AG04450 (cell line): ENCODE measurements around the gene NDUFV3. TPM values are rescaled to one million over a fixed set of nuclear protein-coding genes. Genes with fewer than 3 reads are reported as not detected.

ENCODE experiments used
- CTCF ChIA-PET: fragments of 300-600, 350-600 bp; formaldehyde crosslinking; extraction: SDS; loops from one replicate; lab custom pipeline; 2022; ENCODE audit warnings: antibody characterized with exemption, inconsistent platforms; lab: Charles Lee
- POLR2A ChIA-PET: fragments of 350-600 bp; formaldehyde crosslinking; extraction: SDS; loops from one replicate; lab custom pipeline; 2021; ENCODE audit warnings: antibody characterized with exemption, inconsistent platforms; lab: Yijun Ruan, JAX
- DNase-seq: peaks from one replicate; pipeline ENCODE4 v3.0.0-alpha.2; 2011; ENCODE audit warnings: low read depth, low spot score
- H3K27ac ChIP-seq: one replicate; pipeline ENCODE4 v1.5.1; 2012; ENCODE audit warnings: low read depth, low read length, control low read depth
- H3K27me3 ChIP-seq: one replicate; pipeline ENCODE4 v1.6.0; 2012; ENCODE audit warnings: low read length; ENCODE audit not compliant: control insufficient read depth, insufficient read depth
- H3K4me3 ChIP-seq: 2 replicates; pipeline ENCODE4 v1.5.1; 2011; ENCODE audit warnings: mild to moderate bottlenecking, low read depth, low read length, control low read depth
- H3K9me3 ChIP-seq: 2 replicates; pipeline ENCODE4 v1.5.1; 2012; ENCODE audit warnings: low read length; ENCODE audit not compliant: control insufficient read depth, insufficient read depth
- CTCF ChIP-seq: IDR thresholded peaks from 2 replicates; pipeline ENCODE4 v1.5.1; 2011; ENCODE audit warnings: low read depth, low read length, control low read depth, inconsistent platforms
- polyA plus RNA-seq: library from polyadenylated mRNA; depleted of rRNA; stranded (reverse); fragments of >200 nt; gene quantifications from 2 replicates; pipeline ENCODE4 v1.2.3, GENCODE V29; 2011; rRNA removed
- small RNA-seq: library from RNA; depleted of rRNA; stranded (forward); fragments of <200 nt; gene quantifications from one replicate; pipeline ENCODE3, GENCODE V24; 2012; ENCODE audit warnings: low read depth; ENCODE audit not compliant: insufficient read length

NDUFV3 gene
- polyA plus RNA-seq, 1 experiment, result 25.9 TPM

GRCh38 chr21:42959728-42960127 lies 66.6 kb downstream of the NDUFV3 start:
- Histone ChIP-seq H3K27ac (no peak overlapping the region), H3K4me3 (no peak overlapping the region), H3K9me3 (no peaks in the 10 kb centered on the region; the same call in 1 of the 2 replicates), H3K27me3 (peaks cover under 1% of the 10 kb centered on the region)
- ChIA-PET CTCF (no interaction called here), POLR2A (no interaction called here)
- no peak for DNase-seq
- no peak for TF ChIP-seq CTCF

- ChIA-PET POLR2A (interaction anchor here (0.6 kb wide), 1 partner anchor 16 kb away, joined by 3 read pairs; no protein-coding TSS in a partner anchor), CTCF (no interaction called here)
- TF ChIP-seq CTCF, result no peak
These were observed 69.4 kb downstream of the NDUFV3 start for GRCh38 chr21:42962380-42963007.

More at GRCh38 chr21:42962380-42963007, 69.4 kb downstream of the NDUFV3 start:
- no peak for DNase-seq
- Histone ChIP-seq H3K27me3 (no peaks in the 10 kb centered on the region), H3K4me3 (no peak overlapping the region), H3K9me3 (no peaks in the 10 kb centered on the region; the same call in 1 of the 2 replicates), H3K27ac (no peak overlapping the region)

Small RNA genes within 50 kb of the gene (small RNA-seq; reads per million reads assigned to genes)
- gene MIR5692B, result not detected

Other genes starting within 250 kb of the NDUFV3 start
- gene PDE9A, start 239.7 kb upstream of the NDUFV3 start, polyA plus RNA-seq, result 0.14 TPM in 1 of 2 replicates, not detected in the other
- 8.9 and 10.6 TPM in 2 replicates for gene WDR4, start 13.8 kb upstream of the NDUFV3 start, polyA plus RNA-seq
- not detected in 2 replicates for gene ERVH48-1, start 32.3 kb downstream of the NDUFV3 start, polyA plus RNA-seq
- 57.4 and 65.6 TPM in 2 replicates for gene PKNOX1, start 81.3 kb downstream of the NDUFV3 start, polyA plus RNA-seq
- 41.1 and 42.2 TPM in 2 replicates for gene CBS, start 182.5 kb downstream of the NDUFV3 start, polyA plus RNA-seq
- 3.8 and 56.9 TPM in 2 replicates for gene U2AF1, start 214.3 kb downstream of the NDUFV3 start, polyA plus RNA-seq